ENCODE results near the gene WDR62. TPM values are rescaled to one million over a fixed set of nuclear protein-coding genes. Genes with fewer than 3 reads are reported as not detected.

WDR62 gene
- total RNA-seq, 4 donors from 2014 or later: 1.1 to 15.7 (median 2.9) TPM

- no peak overlapping the region for H3K27ac ChIP-seq
- no peak overlapping the region for H3K4me3 ChIP-seq
- peaks cover 0 to 23% (median 9%) of the 10 kb centered on the region in 4 donors for H3K4me1 ChIP-seq
- H3K27me3 ChIP-seq: no peaks in the 10 kb centered on the region
- no peaks in the 10 kb centered on the region for H3K36me3 ChIP-seq
- DNase-seq: no peak
- no peaks in the 10 kb centered on the region for H3K9me3 ChIP-seq
- TF ChIP-seq, protein P1, sequence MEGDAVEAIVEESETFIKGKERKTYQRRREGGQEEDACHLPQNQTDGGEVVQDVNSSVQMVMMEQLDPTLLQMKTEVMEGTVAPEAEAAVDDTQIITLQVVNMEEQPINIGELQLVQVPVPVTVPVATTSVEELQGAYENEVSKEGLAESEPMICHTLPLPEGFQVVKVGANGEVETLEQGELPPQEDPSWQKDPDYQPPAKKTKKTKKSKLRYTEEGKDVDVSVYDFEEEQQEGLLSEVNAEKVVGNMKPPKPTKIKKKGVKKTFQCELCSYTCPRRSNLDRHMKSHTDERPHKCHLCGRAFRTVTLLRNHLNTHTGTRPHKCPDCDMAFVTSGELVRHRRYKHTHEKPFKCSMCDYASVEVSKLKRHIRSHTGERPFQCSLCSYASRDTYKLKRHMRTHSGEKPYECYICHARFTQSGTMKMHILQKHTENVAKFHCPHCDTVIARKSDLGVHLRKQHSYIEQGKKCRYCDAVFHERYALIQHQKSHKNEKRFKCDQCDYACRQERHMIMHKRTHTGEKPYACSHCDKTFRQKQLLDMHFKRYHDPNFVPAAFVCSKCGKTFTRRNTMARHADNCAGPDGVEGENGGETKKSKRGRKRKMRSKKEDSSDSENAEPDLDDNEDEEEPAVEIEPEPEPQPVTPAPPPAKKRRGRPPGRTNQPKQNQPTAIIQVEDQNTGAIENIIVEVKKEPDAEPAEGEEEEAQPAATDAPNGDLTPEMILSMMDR (IDR thresholded peaks at IDR 0.05): no peak
- no peak for TF ChIP-seq POLR2A (IDR thresholded peaks at IDR 0.05)
These were observed 44.3 kb upstream of the WDR62 start for GRCh38 chr19:36010402-36010801.

DNA sequence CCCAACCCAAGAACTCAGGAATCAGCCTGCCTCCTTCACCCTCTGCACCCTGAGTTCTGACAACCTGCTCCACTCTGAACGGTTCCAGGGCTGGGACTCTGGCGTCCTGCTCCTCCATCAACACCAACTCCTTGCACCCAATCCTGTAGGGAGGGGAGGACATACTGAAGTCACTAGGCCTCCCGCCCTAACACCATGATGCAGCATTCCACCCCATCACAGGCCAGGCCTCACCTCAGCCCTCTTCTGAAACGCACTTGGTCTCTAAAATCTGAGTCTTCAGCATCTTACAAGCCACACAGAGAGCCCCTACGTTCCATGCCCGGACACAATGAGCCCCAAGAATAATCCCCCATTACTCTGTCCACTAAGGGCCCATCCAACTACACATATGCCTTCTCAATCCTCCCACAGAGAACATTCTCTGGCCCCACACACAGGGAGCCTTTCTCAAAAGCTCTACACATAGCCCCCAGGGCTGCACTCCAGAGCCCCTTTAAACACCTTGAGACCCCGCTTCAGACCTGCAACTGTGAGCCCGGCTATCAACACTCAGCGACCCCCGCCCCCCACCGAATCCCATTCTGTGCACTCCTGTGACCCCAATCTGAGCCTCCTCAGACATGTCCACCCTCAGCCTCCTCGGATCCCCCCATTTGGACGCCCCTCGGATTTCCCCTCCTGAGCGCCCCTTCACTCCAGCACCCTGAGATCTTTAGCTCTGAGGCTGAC lies 41.3 kb upstream of the WDR62 start:
- DNase-seq: no peak
- H3K27me3 ChIP-seq: no peaks in the 10 kb centered on the region
- H3K4me1 ChIP-seq: peaks cover 0 to 23% (median 9%) of the 10 kb centered on the region in 4 donors
- H3K4me3 ChIP-seq: peak overlapping the region; percentile 65 to 89 (median 87)
- TF ChIP-seq, protein P1 (IDR thresholded peaks at IDR 0.05): no peak
- no peak for TF ChIP-seq POLR2A (IDR thresholded peaks at IDR 0.05)
- peak overlapping the region; percentile 80 to 91 (median 82) for H3K27ac ChIP-seq
- H3K36me3 ChIP-seq: peaks cover 0 to 9% (median 0%) of the 10 kb centered on the region in 3 donors
- H3K9me3 ChIP-seq: no peaks in the 10 kb centered on the region

DNA sequence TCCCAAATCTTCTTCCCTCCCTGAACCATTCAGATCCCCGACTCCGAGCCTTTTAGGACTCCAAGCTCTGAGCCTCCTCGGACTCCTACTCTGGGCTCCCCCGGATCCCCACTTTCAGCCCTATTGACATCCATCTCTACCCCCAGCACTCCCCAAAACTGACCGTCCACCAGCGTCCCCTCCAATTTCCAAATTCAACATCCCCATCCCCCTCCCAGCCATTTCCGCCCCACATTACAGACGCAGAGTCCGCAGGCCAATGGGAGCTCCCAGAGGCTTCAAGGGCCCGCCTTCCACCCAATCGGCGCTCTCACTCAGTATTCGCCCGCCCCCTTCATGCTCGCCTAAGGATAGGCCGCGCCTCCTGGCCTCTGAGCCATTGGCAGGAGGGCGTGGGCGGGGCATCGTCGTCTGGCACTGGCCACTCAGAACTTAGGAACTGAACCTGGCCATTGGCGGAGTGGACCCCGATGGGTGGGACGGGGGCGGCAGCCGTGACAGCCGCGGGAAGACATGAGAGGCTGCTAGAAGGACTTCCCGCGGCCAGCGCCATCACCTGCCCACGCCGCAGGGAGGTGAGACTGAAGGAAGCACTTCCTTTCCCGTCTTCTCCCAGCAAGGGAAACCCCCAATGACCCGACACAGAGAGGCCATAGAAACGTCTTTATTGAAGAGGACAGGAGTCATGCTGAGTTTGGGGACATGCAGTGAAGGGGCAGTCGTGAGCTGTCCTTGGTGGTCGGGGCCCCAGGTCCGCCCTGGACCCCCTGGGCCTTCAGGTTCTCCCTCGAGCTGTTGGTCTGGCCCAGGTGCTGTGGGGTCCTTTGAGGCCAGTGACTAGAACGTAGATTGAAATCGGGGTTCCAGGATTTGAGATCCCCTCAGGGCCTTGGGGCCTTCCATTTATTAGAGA lies 40.4 kb upstream of the WDR62 start, which contains the start of gene ALKBH6:
Gene ALKBH6 (minus strand): TSS at position 202 of the 913 bp plus-strand sequence. CDS start 816 bp downstream, outside the sequence.
- peaks cover 0 to 15% (median 9%) of the 10 kb centered on the region in 4 donors for H3K4me1 ChIP-seq
- peak; percentile 100 for DNase-seq
- H3K4me3 ChIP-seq: peak within 1 kb of the TSS; percentile 65 to 89 (median 87)
- TF ChIP-seq, protein P1 (IDR thresholded peaks at IDR 0.05): peak in 2 of 6 experiments; percentile 14 to 20
- TF ChIP-seq POLR2A (IDR thresholded peaks at IDR 0.05): peak in 1 of 2 donors; percentile 8
- peaks cover 0 to 9% (median 0%) of the 10 kb centered on the region in 3 donors for H3K36me3 ChIP-seq
- H3K27ac ChIP-seq: peak within 1 kb of the TSS; percentile 80 to 91 (median 82)
- H3K9me3 ChIP-seq: no peaks in the 10 kb centered on the region
- H3K27me3 ChIP-seq: no peaks in the 10 kb centered on the region

DNA sequence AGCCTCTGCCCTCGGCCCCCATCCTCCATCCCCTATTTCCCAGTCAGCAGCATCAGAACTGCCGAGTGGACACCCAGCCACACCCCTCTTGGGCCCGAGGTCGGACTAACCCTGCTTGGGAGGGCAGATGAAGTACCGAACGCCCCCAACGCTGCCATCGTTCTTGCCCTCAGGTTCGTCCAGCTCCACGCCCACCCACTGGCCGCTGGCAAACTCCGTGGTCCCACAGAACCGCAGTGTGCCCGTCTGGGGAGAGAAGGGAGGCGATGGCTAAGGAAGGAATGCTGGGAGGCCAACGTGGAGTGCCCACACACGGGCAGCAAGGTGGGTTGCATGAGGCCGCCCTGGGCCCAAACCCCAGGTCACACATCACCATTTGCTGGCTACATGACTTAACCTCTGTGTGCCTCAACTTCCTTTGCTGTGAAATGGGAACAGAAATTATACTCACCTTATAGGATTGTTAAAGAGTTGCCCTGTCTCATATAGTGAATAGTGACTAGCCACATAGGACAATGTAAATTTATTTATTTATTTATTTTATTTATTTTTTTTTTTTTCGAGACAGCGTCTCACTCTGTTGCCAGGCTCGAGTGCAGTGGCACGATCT lies 35.5 kb upstream of the WDR62 start:
- Histone ChIP-seq H3K4me1 (peaks cover 0 to 8% (median 3%) of the 10 kb centered on the region in 4 donors), H3K4me3 (no peak overlapping the region), H3K9me3 (no peaks in the 10 kb centered on the region), H3K27ac (no peak overlapping the region), H3K27me3 (no peaks in the 10 kb centered on the region), H3K36me3 (peaks cover 0 to 32% (median 0%) of the 10 kb centered on the region in 3 donors)
- DNase-seq: no peak
- TF ChIP-seq, protein P1 (IDR thresholded peaks at IDR 0.05): no peak
- no peak for TF ChIP-seq POLR2A (IDR thresholded peaks at IDR 0.05)

DNA sequence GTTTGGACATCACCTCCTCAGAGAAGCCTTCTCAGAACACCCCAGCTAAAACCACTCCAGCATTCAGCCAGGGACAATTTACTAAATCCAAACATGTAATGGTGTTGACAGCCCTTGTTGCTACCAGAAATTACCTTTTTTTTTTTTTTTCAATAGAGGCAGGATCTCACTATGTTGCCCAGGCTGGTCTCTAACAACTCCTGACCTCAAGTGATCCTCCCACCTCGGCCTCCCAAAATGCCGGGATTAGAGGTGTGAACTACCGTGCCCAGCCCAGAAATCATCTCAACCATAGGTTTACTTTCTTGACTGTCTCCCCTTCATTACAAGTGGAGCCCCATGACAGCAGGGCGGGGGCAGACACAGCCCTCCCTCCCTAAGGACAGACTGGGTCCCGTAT lies 31.3 kb upstream of the WDR62 start:
- Histone ChIP-seq H3K9me3 (no peaks in the 10 kb centered on the region), H3K4me1 (no peaks in the 10 kb centered on the region), H3K36me3 (peaks cover 0 to 30% (median 0%) of the 10 kb centered on the region in 3 donors), H3K27me3 (no peaks in the 10 kb centered on the region), H3K4me3 (no peak overlapping the region), H3K27ac (no peak overlapping the region)
- TF ChIP-seq POLR2A (IDR thresholded peaks at IDR 0.05): no peak
- TF ChIP-seq, protein P1 (IDR thresholded peaks at IDR 0.05): no peak
- DNase-seq: no peak

Measured in Peyer's patch (tissue), 4 donors.